Body of pancreas (tissue), 4 donors: ENCODE data around the gene PLK5. TPM values are rescaled to one million over a fixed set of nuclear protein-coding genes. Genes with fewer than 3 reads are reported as not detected.
"Not testable (repeated sequence)": the region's sequence is repeated elsewhere in the genome, so short reads cannot be mapped to it uniquely, and the experiment has no call there.

ENCODE experiments used
- ATAC-seq: fragments of 150-250 bp; one replicate; pipeline ENCODE4 v1.9.1; 2016
- DNase-seq, 4 donors: peaks; one replicate each; pipeline ENCODE4 v3.0.0-alpha.2; 2019
- H3K27ac ChIP-seq, 4 donors: fragments of 200-600 bp; sonication (generic); 1 replicate in 3 of 4; 2 replicates in 1 of 4; pipeline versions ENCODE4 v1.5.1 to v1.6.1; 2016 to 2019; ENCODE audit warnings: mild to moderate bottlenecking in 1 of 4, mixed read lengths in 1 of 4, moderate library complexity in 1 of 4
- H3K27me3 ChIP-seq, 2 donors: fragments of 200-600 bp; sonication (generic); one replicate each; pipeline ENCODE4 v1.6.0; 2016; ENCODE audit warnings: mild to moderate bottlenecking in 1 of 2
- H3K36me3 ChIP-seq, 2 donors: fragments of 200-600 bp; sonication (generic); replicated peaks in 1 of 2; 2 replicates each; pipeline ENCODE4 v1.5.1; 2016; ENCODE audit warnings: low read depth in 2 of 2; ENCODE audit not compliant: insufficient read depth in 1 of 2
- H3K4me1 ChIP-seq: fragments of 200-600 bp; sonication (generic); one replicate; pipeline ENCODE4 v1.6.0; 2016
- H3K4me3 ChIP-seq, 2 donors: fragments of 200-600 bp; sonication (generic); 1 replicate in 1 of 2; 2 replicates in 1 of 2; pipeline ENCODE4 v1.5.1; 2016 to 2019
- H3K9me3 ChIP-seq, 3 donors: fragments of 200-600 bp; sonication (generic); 1 replicate in 2 of 3; 2 replicates in 1 of 3; pipeline ENCODE4 v1.5.1; 2016
- POLR2A ChIP-seq, 3 donors: fragments of 450-650 bp; IDR thresholded peaks; one replicate each; pipeline ENCODE4 v1.6.1; 2016; ENCODE audit warnings: antibody characterized with exemption in 3 of 3, mild to moderate bottlenecking in 2 of 3
- WGBS, 2 donors: methylation state at CpG; one replicate each; pipeline ENCODE4 v1.1.5; 2017; 5-methylcytosine and 5-hydroxymethylcytosine counted together
- intact Hi-C: fragments of 100-400 bp; cut with DNase I; formaldehyde crosslinking; loops from one replicate; pipeline ENCODE4 v1.15.1; 2023
- total RNA-seq, 2 donors: library from RNA; depleted of rRNA; stranded (reverse); fragments of >200 nt; gene quantifications; one replicate each; pipeline ENCODE4 v1.1.0, GENCODE V29; 2016
- TF ChIP-seq, protein P1 (sequence below), 7 experiments: fragments of 450-650 bp in 4 of 7; fragments of 200-600 bp in 3 of 7; sonication (generic) in 3 of 7; IDR thresholded peaks; one replicate each; pipeline ENCODE4 v1.5.1; 2016 to 2019; ENCODE audit warnings: antibody characterized with exemption in 7 of 7

Gene PLK5
- total RNA-seq, 2 donors from 2014 or later = not detected

- Histone ChIP-seq H3K4me3 (no peak overlapping the region), H3K27ac (no peak overlapping the region), H3K27me3 (no peaks in the 10 kb centered on the region), H3K9me3 (no peaks in the 10 kb centered on the region), H3K36me3 (no peaks in the 10 kb centered on the region), H3K4me1 (no peaks in the 10 kb centered on the region)
- ATAC-seq = no peak
- WGBS, 2 donors = 66 to 82% methylated on average over 9 to 14 of the region's 14 CpGs
- DNase-seq = no peak
- intact Hi-C loops = no loop called here
- TF ChIP-seq POLR2A (IDR thresholded peaks at IDR 0.05) = no peak
- TF ChIP-seq, protein P1, sequence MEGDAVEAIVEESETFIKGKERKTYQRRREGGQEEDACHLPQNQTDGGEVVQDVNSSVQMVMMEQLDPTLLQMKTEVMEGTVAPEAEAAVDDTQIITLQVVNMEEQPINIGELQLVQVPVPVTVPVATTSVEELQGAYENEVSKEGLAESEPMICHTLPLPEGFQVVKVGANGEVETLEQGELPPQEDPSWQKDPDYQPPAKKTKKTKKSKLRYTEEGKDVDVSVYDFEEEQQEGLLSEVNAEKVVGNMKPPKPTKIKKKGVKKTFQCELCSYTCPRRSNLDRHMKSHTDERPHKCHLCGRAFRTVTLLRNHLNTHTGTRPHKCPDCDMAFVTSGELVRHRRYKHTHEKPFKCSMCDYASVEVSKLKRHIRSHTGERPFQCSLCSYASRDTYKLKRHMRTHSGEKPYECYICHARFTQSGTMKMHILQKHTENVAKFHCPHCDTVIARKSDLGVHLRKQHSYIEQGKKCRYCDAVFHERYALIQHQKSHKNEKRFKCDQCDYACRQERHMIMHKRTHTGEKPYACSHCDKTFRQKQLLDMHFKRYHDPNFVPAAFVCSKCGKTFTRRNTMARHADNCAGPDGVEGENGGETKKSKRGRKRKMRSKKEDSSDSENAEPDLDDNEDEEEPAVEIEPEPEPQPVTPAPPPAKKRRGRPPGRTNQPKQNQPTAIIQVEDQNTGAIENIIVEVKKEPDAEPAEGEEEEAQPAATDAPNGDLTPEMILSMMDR (IDR thresholded peaks at IDR 0.05) = no peak
Observed at GRCh38 chr19:1534972-1535371, 11.1 kb downstream of the PLK5 start.

- WGBS, 2 donors = 83 to 90% methylated on average over 6 to 7 of the region's 7 CpGs
- H3K27ac ChIP-seq, DNase-seq, intact Hi-C loops, H3K9me3 ChIP-seq, H3K36me3 ChIP-seq, H3K27me3 ChIP-seq, H3K4me3 ChIP-seq, ATAC-seq, H3K4me1 ChIP-seq: not testable (repeated sequence)
Observed at GRCh38 chr19:1535699-1536098, 11.8 kb downstream of the PLK5 start.

- intact Hi-C loops = no loop called here
- Histone ChIP-seq H3K9me3 (no peaks in the 10 kb centered on the region), H3K4me1 (no peaks in the 10 kb centered on the region), H3K27ac (no peak overlapping the region), H3K4me3 (no peak overlapping the region), H3K27me3 (peaks cover 0 to 5% of the 10 kb centered on the region in 2 donors), H3K36me3 (no peaks in the 10 kb centered on the region)
- 16 to 19% methylated on average over 15 of the region's 15 CpGs for WGBS, 2 donors
- DNase-seq = peak in 1 of 4 donors; percentile 4
- TF ChIP-seq, protein P1 (IDR thresholded peaks at IDR 0.05) = no peak
- no peak for TF ChIP-seq POLR2A (IDR thresholded peaks at IDR 0.05)
- no peak for ATAC-seq
Observed at GRCh38 chr19:1538978-1539377, 15.1 kb downstream of the PLK5 start.

- intact Hi-C loops = loop anchor here (10.0 kb wide), 1 partner anchor 125 kb away; no protein-coding TSS in a partner anchor
- not testable (repeated sequence) for ATAC-seq, H3K27ac ChIP-seq, H3K4me1 ChIP-seq, H3K4me3 ChIP-seq, H3K9me3 ChIP-seq, H3K36me3 ChIP-seq, H3K27me3 ChIP-seq, DNase-seq
- 65 to 75% methylated on average over 9 to 11 of the region's 11 CpGs for WGBS, 2 donors
Observed at GRCh38 chr19:1539749-1540148, 15.9 kb downstream of the PLK5 start.

- Histone ChIP-seq H3K4me3 (no peak overlapping the region), H3K27ac (no peak overlapping the region), H3K27me3 (peaks cover 0 to 7% of the 10 kb centered on the region in 2 donors), H3K36me3 (no peaks in the 10 kb centered on the region), H3K4me1 (no peaks in the 10 kb centered on the region), H3K9me3 (no peaks in the 10 kb centered on the region)
- DNase-seq (no peak), ATAC-seq (no peak)
- intact Hi-C loops = loop anchor here (10.0 kb wide), 1 partner anchor 124 kb away; no protein-coding TSS in a partner anchor
- no peak for TF ChIP-seq POLR2A (IDR thresholded peaks at IDR 0.05)
- TF ChIP-seq, protein P1 (IDR thresholded peaks at IDR 0.05) = no peak
- 37% methylated on average over 17 of the region's 17 CpGs for WGBS, 2 donors
Observed at GRCh38 chr19:1540365-1540925, 16.6 kb downstream of the PLK5 start.
